GM19193 (cell line): ENCODE data around the gene ZBTB7C.

Experiments used
- POLR2A ChIP-seq: IDR thresholded peaks from 4 replicates; pipeline ENCODE4 v1.6.1; 2011; ENCODE audit not compliant: insufficient read depth, insufficient read length; ENCODE audit errors: extremely low read depth

Gene ZBTB7C

DNA sequence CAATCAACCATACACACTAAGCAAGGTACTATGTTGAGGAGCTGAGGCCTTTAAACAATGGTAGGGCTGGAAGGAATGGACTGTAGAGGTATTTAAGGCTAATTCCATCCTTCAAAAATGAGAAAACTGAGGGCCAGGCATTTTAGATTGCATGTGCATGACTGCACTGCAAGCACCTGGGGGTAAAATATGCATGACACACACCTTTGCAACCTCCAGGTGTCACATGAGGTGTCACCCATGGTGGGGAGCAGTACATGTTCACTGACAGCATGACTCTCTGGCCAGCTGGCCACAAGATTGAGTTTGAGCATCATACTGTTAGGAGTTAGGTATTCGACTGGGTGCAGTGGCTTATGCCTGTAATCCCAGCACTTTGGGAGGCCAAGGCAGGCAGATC, 182.8 kb downstream of the ZBTB7C start:
- TF ChIP-seq POLR2A, result no peak

DNA sequence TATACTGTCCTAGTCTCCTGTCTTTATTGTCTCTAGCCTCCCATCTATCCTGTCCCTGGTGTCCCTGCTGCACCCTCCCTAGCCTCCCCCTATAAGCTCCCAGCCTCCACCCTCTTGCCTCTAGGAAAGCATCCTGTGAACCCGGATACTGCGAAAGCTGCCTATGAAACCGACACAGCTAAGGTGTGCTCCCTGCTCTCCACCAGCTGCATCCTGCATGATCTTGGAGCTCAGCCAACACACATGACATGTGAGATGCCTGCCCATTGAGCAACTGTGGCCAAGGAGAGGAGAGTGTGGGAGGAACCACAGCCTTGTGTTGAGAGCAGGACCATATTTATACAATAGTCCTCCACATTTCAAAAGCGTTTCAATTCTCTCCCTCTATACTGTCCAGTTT, 187.1 kb downstream of the ZBTB7C start:
- TF ChIP-seq POLR2A, result no peak

DNA sequence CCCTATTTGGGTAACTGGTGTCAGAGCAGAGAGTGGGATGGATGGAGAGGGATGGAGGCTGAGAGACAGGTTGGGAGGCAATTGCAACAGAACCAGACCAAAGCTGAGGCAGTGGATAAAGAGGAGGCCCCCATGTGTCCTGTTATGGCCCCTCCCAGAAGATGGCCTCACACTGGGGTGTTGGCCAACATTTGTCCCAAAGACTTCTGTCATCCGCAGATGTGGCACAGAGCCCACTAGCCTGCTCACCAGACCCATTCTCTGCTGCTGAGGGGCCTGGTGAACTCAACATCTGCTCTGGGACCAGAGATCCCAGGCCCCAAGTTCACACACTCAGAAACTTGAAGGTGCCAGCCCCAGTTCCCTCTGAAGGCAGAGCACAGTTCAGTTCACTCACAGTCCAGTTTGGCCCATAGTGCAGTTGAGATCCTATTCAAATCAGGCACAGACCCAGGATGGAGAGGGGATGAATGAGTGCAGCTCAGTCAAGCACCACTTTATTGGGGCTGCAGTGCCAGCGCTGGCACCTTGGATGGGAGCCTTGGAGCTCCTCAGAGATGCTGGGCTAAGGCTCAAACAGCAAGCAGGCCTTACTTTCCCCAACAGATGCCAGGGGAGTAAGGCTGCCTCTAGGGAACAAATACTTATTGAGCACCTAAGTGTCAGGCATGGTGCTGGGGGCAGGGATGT, 189.2 kb downstream of the ZBTB7C start:
- no peak for TF ChIP-seq POLR2A

DNA sequence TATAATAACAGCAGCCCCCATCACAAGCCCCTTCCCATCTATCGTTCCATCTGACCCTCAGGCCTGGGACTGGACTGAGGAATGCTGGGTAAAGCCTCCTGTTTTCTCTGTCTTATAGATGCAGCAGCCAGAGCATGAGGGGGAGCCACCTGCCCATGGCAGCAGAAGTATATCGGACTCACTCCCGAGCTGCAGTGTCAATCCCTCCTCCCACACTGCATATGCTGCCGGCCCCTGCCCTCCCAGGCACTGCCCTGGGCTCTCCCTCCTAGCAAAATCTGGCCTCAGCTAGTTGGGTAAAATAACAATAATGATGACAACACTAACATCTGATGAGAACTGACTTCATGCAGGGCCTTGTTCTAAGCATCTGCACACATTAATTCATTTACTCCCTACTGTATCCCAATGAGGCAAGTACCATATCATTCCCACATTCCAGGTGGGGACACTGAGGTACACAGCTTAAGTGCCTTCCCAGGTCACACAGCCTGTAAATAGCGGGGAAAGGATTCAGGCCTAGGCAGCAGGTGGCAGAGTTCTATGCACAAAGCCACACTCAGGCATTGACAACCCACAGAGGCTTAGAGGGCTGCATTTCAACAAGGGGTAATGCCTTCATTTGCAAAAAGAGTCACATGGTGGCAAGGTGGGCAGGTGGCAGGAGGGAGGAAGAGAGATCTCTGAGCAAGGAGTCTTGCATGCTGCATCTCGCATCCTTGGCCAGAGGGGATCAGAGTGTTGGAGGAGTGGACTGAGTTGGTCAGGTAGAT, 190.0 kb downstream of the ZBTB7C start:
- no peak for TF ChIP-seq POLR2A

DNA sequence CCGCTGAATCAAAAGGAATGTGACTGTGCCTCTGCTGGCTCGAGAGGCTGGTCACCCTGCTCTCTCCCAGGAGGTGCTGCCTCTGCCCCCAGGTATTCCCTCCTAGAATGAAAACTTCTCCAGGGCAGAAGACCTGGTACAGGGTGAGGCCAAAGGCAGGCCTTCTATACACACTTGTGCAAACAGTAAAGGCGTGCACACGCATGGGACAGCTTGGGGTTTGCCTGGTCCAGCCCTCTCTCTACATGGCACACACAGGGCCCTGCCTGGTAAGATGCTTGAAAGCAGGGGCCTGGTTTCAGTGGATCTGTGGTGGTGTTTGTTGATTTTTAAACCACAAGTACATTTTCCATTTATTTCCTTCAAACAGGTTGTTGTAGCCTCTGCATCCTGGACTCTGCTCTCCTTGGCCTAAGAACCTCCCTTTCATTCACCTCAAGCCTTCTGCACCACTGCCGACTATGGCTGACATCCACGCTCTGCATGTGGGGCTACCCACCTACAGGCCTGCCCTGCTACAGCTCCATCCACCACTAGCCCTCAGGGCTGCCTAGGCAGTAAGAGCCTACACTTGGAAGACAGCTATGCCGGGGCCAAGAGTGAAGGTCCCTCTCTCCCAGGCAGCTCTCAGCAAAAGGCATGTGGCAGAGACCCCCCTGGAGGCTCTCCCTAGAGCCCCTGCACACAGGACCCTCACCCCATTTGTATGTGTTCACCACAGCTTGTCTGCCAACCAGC, 190.7 kb downstream of the ZBTB7C start:
- TF ChIP-seq POLR2A, result no peak

DNA sequence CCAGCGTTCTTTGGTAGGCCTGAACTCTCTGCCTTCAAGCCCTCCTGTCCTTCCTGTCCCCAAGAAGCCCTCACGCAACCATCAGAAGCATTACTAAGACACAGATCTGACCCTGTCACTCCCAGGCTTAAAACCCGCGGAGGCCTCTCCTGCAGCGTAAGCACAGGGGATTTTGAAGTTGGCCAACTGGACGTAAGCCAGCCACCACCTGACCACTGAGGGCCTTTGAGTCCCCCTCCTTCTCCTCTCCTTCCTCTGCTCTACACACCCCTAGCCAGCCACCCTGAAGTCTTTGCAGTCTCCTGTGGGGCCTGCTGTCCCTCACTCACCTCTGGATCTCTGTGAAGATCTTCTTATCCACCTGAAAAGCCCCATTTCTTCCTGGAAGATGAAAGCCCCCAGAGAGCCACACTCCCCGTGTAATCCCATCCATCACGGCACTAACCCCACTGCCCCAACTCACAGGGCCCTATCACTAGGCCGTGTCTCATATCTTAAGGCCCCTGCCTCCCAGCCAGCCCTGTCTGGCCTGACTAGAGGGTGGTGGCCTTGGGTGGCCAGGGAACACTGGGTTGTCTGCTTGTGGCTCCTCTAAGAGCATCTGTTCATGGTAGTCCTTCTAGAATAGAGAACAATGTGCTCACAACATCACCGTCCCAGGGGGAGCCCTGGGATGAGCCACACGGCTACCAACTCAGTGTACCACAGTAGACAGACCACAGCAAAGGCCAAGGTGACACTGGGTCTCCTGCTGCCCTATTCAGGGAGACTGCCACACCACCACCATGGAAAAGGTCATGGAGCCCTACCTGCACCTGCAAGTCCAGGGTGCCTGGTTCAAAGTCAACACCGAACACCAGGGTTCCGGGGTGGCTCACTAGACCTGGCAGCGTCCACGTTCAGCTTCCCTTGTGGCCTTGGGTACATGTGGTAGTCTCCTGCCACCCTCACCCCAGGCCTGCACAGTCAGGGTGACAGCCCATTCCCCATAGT, 191.6 kb downstream of the ZBTB7C start:
- TF ChIP-seq POLR2A, result no peak

DNA sequence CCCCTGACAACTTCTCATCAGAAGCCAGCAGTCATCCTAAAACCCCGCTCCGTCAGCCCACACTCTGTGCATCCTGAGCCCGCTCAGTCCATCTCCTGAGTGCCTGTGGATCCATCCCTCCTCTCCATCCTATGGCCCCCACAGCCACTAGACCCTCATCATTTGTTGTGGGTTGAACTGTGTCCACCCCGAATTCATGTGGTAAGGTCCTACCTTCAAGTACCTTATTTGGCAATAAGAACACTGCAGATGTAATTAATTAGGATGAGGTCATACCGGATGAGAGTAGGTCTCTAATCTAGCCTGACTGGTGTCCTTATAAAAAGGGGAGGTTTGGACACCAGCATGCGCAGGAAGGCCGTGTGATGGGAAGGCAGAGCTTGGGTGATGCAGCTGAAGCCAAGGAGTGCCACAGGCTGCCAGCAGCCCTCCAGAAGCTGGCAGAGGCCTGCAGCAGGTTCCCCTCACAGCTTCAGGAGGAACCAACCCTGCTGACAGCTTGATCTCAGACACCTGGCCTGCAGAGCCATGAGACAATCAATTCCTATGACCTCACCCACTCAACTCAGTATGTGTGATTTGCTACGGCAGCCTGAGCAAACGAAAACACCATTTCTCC, 192.4 kb downstream of the ZBTB7C start:
- no peak for TF ChIP-seq POLR2A

DNA sequence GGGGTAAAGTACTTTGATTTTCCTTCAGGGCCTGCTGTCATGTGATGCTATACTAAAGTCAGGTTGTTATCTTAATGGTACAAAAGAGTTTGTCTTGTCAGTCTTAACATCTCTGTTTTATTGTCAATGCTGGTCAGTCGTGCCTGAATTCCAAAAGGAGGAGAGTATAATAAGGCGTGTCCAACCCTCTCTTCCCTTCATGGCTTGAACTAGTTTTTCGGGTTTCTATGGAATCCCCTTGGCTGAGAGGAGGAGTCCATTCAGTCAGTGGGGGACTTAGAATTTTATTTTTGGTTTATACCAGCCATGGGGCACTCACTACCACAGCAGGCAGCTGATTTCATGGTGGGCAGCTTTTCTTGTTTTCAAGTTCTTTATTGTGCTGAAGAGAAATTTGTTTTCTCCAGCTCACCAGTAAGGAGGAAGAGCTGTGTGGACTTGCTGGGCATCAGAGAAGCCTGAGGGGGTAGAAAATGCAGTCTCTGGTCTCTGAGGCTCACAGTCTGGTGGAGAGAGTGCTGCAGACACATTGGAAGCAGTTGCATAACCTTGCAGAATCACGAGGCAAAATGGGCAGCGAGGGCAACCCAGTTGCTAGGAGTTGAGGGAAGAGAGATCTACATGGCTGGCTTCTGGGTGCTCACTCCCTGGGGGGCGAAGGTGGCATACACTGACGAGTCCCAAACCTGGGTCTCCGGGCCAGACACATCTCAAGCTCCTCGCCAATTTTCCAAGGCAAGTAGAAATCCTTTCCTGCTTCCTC, 193.1 kb downstream of the ZBTB7C start:
- no peak for TF ChIP-seq POLR2A

DNA sequence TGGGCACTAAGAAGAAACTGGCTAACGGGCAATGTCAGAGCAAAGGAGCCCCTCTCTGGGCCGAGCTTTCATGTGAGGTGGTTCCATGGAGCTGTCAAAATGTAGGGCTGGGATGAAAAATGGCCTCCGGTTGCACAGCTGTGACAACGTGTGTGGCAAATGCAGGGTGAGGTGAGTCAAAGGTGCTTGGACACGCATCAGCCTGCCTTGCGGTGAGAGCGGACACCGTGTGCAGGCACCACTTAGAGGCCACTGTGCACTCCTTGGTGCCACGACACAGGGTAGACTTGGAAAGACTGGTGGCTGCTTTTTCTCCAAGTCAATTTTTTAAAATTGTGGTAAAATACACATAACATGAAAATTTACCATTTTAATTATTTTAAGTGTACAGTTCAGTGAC, 195.4 kb downstream of the ZBTB7C start:
- TF ChIP-seq POLR2A, result no peak

DNA sequence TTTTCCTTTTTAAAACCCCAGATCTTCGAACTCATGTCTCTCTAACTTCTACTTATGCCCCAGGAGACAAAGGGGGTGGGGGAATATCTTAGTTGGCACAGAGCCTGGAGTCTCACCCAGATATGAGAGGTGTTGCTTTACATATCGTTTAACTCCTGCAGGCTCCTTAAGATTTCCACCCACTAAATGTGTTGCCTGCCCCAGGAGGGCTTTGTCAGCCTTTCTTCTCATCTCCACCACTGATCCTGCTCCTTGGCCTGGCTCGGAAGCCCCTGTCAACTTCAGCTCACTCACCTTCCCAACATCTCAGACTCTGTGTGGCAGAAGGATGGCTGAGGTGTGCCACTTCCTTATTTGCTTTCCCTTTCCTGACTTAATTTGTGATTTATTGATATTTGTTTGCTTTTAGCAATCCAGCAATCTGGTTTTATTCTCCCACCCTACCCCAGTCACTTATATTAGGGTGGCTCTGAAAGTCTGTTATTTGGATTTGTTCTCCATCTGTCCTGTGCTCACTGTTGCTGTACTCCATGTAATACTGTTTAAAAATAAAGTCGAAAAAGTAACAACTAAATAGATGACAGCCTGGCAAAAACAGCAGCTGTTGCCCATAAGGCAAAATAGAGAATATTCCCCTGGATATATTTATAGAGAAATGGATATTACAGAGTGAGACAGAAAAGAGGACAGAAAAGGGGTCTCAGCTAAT, 200.6 kb downstream of the ZBTB7C start:
- no peak for TF ChIP-seq POLR2A

DNA sequence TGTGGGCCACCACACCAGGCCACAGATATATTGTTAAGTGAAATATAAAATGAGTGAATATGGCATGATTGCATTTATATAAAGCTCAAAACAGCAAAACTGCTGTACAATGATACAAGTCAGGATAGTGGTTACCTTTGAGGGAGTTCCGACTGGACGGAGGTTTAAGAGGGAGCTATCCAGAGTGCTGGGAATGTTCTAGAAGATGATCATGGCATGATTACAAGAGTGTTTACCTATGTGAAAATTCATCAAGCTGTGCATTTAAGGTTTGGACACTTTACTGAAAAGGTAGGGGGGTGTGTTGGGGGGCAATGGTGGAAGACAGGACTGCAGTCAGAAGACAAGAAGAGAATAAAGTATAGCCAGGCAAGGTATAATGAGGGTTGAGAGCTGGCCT, 201.4 kb downstream of the ZBTB7C start:
- no peak for TF ChIP-seq POLR2A

DNA sequence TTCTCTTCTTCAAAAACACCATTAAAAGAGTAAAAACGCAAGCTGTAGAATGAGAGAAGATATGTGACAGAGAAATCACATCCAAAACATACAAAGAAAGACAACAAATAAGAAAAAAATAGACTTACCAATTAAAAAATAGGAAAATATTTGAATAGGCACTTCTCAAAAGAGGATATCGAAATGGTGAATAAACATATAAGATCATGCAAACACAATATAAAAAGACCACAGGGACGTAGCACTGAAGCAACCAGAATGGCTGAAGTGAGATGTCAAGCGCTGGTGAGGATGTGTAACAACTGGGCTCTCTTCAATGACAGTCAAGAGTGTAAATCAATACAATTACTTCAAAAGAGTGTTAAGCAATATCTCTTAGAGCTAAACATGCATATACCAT, 202.3 kb downstream of the ZBTB7C start:
- no peak for TF ChIP-seq POLR2A
